Neuronal stem cell (in vitro differentiated cells): ENCODE results near the gene RNF180.

ENCODE experiments used
- DNase-seq: peaks from one replicate; pipeline ENCODE4 v3.0.0-alpha.2; 2013; ENCODE audit warnings: low spot score
- H2AFZ ChIP-seq: one replicate; pipeline ENCODE4 v1.6.1; 2013; ENCODE audit warnings: mild to moderate bottlenecking, low read length, inconsistent platforms
- H2AK5ac ChIP-seq: 2 replicates; pipeline ENCODE4 v1.6.1; 2013; ENCODE audit warnings: low read depth, mild to moderate bottlenecking, inconsistent platforms, low read length, moderate library complexity, mixed read lengths
- H2BK120ac ChIP-seq: 2 replicates; pipeline ENCODE4 v1.6.1; 2013; ENCODE audit warnings: low read depth, mild to moderate bottlenecking, inconsistent platforms, low read length, moderate library complexity, mixed read lengths
- H2BK12ac ChIP-seq: one replicate; pipeline ENCODE4 v1.6.1; 2013; ENCODE audit warnings: low read length, inconsistent platforms
- H2BK15ac ChIP-seq: 2 replicates; pipeline ENCODE4 v1.6.1; 2013; ENCODE audit warnings: mild to moderate bottlenecking, low read length, inconsistent platforms, mixed read lengths
- H2BK5ac ChIP-seq: one replicate; pipeline ENCODE4 v1.6.1; 2013; ENCODE audit warnings: inconsistent platforms, mild to moderate bottlenecking, low read length, moderate library complexity
- H3K14ac ChIP-seq: one replicate; pipeline ENCODE4 v1.6.1; 2013; ENCODE audit warnings: low read length, inconsistent platforms
- H3K18ac ChIP-seq: 2 replicates; pipeline ENCODE4 v1.6.1; 2013; ENCODE audit warnings: low read length, inconsistent platforms
- H3K23ac ChIP-seq: 2 replicates; pipeline ENCODE4 v1.6.1; 2013; ENCODE audit warnings: low read depth, mild to moderate bottlenecking, mixed read lengths, low read length, inconsistent platforms; ENCODE audit not compliant: poor library complexity
- H3K27ac ChIP-seq: replicated peaks from 3 replicates; pipeline ENCODE4 v1.5.1; 2013; ENCODE audit warnings: low read length, inconsistent platforms
- H3K27me3 ChIP-seq, 3 experiments: 2 replicates each; pipeline ENCODE4 v1.6.1; 2013; ENCODE audit warnings: low read length in 3 of 3, mild to moderate bottlenecking in 2 of 3, inconsistent platforms in 1 of 3, low read depth in 1 of 3, mixed read lengths in 1 of 3, moderate library complexity in 1 of 3; ENCODE audit not compliant: control insufficient read depth in 3 of 3, insufficient read depth in 3 of 3
- H3K36me3 ChIP-seq, 2 donors: replicated peaks in 1 of 2; 2 replicates each; pipeline ENCODE4 v1.6.1; 2013; ENCODE audit warnings: low read length in 2 of 2; ENCODE audit not compliant: control insufficient read depth in 2 of 2, insufficient read depth in 2 of 2
- H3K4ac ChIP-seq: 2 replicates; pipeline ENCODE4 v1.6.1; 2013; ENCODE audit warnings: inconsistent platforms, mild to moderate bottlenecking, low read length, moderate library complexity
- H3K4me1 ChIP-seq, 2 donors: 1 replicate in 1 of 2; 2 replicates in 1 of 2; pipeline ENCODE4 v1.6.1; 2013; ENCODE audit warnings: low read length in 2 of 2, low read depth in 1 of 2; ENCODE audit not compliant: control insufficient read depth in 2 of 2, insufficient read depth in 1 of 2
- H3K4me2 ChIP-seq: one replicate; pipeline ENCODE4 v1.6.1; 2013; ENCODE audit warnings: mild to moderate bottlenecking, low read length, inconsistent platforms; ENCODE audit not compliant: insufficient read depth, poor library complexity, severe bottlenecking
- H3K4me3 ChIP-seq, 2 donors: 2 replicates each; pipeline ENCODE4 v1.5.1; 2013; ENCODE audit warnings: low read length in 2 of 2, mild to moderate bottlenecking in 2 of 2, inconsistent platforms in 1 of 2, moderate library complexity in 1 of 2
- H3K79me1 ChIP-seq: one replicate; pipeline ENCODE4 v1.6.1; 2013; ENCODE audit warnings: low read depth, mild to moderate bottlenecking, inconsistent platforms, low read length, moderate library complexity
- H3K9ac ChIP-seq: one replicate; pipeline ENCODE4 v1.6.1; 2013; ENCODE audit warnings: mild to moderate bottlenecking, low read depth, low read length, inconsistent platforms; ENCODE audit not compliant: poor library complexity
- H3K9me3 ChIP-seq, 2 donors: replicated peaks in 1 of 2; 2 replicates each; pipeline versions ENCODE3 to v1.6.1; 2013; ENCODE audit warnings: low read length in 2 of 2, mild to moderate bottlenecking in 2 of 2, inconsistent platforms in 1 of 2, low read depth in 1 of 2, mixed read lengths in 1 of 2, moderate library complexity in 1 of 2; ENCODE audit not compliant: control insufficient read depth in 2 of 2, insufficient read depth in 1 of 2
- H4K8ac ChIP-seq: one replicate; pipeline ENCODE4 v1.6.1; 2013; ENCODE audit warnings: low read depth, mild to moderate bottlenecking, inconsistent platforms, low read length, moderate library complexity
- H4K91ac ChIP-seq: one replicate; pipeline ENCODE4 v1.6.1; 2013; ENCODE audit warnings: low read length, low read depth, mild to moderate bottlenecking, inconsistent platforms; ENCODE audit not compliant: poor library complexity
- WGBS, 2 donors: extraction: QIAGEN DNeasy Blood & Tissue Kit; methylation state at CpG; one replicate each; pipeline ENCODE4 v1.1.7; 2013; ENCODE audit warnings: missing lambda C conversion rate in 2 of 2, mixed read lengths in 1 of 2; ENCODE audit not compliant: insufficient read length in 2 of 2, insufficient replicate concordance in 1 of 2; ENCODE audit errors: extremely low coverage in 2 of 2; 5-methylcytosine and 5-hydroxymethylcytosine counted together

The RNF180 gene

GRCh38 chr5:64144425-64145215 is 21.0 kb upstream of the RNF180 start:
- no peak overlapping the region for H3K4me2 ChIP-seq
- no peak overlapping the region for H2BK12ac ChIP-seq
- no peak overlapping the region for H3K9ac ChIP-seq
- H3K4ac ChIP-seq, result no peak overlapping the region
- H2AK5ac ChIP-seq, result no peak overlapping the region
- no peak overlapping the region for H3K14ac ChIP-seq
- no peaks in the 10 kb centered on the region for H3K27me3 ChIP-seq
- H3K36me3 ChIP-seq, result no peaks in the 10 kb centered on the region
- no peak for DNase-seq
- H3K79me1 ChIP-seq, result no peaks in the 10 kb centered on the region
- no peak overlapping the region for H4K91ac ChIP-seq
- H2AFZ ChIP-seq, result no peak overlapping the region
- H4K8ac ChIP-seq, result no peak overlapping the region
- H3K9me3 ChIP-seq, result peaks cover 0 to 3% of the 10 kb centered on the region in 2 donors
- no peak overlapping the region for H3K23ac ChIP-seq
- no peak overlapping the region for H2BK120ac ChIP-seq
- no CpG with 5 or more reads among the region's 1 CpG for WGBS, 2 donors
- no peaks in the 10 kb centered on the region for H3K4me1 ChIP-seq
- H2BK15ac ChIP-seq, result no peak overlapping the region
- H3K18ac ChIP-seq, result no peak overlapping the region
- H3K27ac ChIP-seq, result no peak overlapping the region
- H3K4me3 ChIP-seq, result no peak overlapping the region
- H2BK5ac ChIP-seq, result no peak overlapping the region

- Histone ChIP-seq H3K18ac (no peak overlapping the region), H2BK15ac (no peak overlapping the region), H2AK5ac (no peak overlapping the region), H3K23ac (no peak overlapping the region), H3K27me3 (no peaks in the 10 kb centered on the region), H3K9ac (no peak overlapping the region), H3K4ac (no peak overlapping the region), H3K9me3 (peaks cover 0 to 4% of the 10 kb centered on the region in 2 donors), H2AFZ (no peak overlapping the region), H2BK120ac (no peak overlapping the region), H3K4me2 (no peak overlapping the region), H3K4me3 (no peak overlapping the region), H4K8ac (no peak overlapping the region), H3K27ac (no peak overlapping the region), H3K4me1 (no peaks in the 10 kb centered on the region), H4K91ac (no peak overlapping the region), H2BK12ac (no peak overlapping the region), H2BK5ac (no peak overlapping the region), H3K79me1 (no peaks in the 10 kb centered on the region), H3K36me3 (no peaks in the 10 kb centered on the region), H3K14ac (no peak overlapping the region)
- no CpG with 5 or more reads among the region's 4 CpGs for WGBS, 2 donors
- no peak for DNase-seq
Observed at GRCh38 chr5:64145216-64145895, 20.3 kb upstream of the RNF180 start.

- Histone ChIP-seq H2AK5ac (no peak overlapping the region), H3K18ac (no peak overlapping the region), H3K27ac (no peak overlapping the region), H3K14ac (no peak overlapping the region), H3K9me3 (peaks cover 0 to 4% of the 10 kb centered on the region in 2 donors), H2BK5ac (no peak overlapping the region), H3K9ac (peak overlapping the region; percentile 25), H3K4ac (no peak overlapping the region), H3K36me3 (no peaks in the 10 kb centered on the region), H4K8ac (no peak overlapping the region), H2BK12ac (peak overlapping the region; percentile 43), H3K4me3 (no peak overlapping the region), H2BK15ac (no peak overlapping the region), H2AFZ (peak overlapping the region; percentile 19), H3K23ac (no peak overlapping the region), H2BK120ac (no peak overlapping the region), H4K91ac (no peak overlapping the region), H3K79me1 (no peaks in the 10 kb centered on the region), H3K4me1 (no peaks in the 10 kb centered on the region), H3K27me3 (no peaks in the 10 kb centered on the region), H3K4me2 (no peak overlapping the region)
- WGBS, 2 donors, result no CpG with 5 or more reads among the region's 2 CpGs
- DNase-seq, result no peak
Observed at GRCh38 chr5:64147379-64147778, 18.3 kb upstream of the RNF180 start.

GRCh38 chr5:64147849-64148441 is 17.7 kb upstream of the RNF180 start:
- H2BK5ac ChIP-seq, result no peak overlapping the region
- H3K9ac ChIP-seq, result no peak overlapping the region
- no peak overlapping the region for H3K4me3 ChIP-seq
- H3K23ac ChIP-seq, result no peak overlapping the region
- no peak overlapping the region for H3K18ac ChIP-seq
- no peak overlapping the region for H2AK5ac ChIP-seq
- WGBS, 2 donors, result no CpG with 5 or more reads among the region's 7 CpGs
- peak; percentile 51 for DNase-seq
- no peaks in the 10 kb centered on the region for H3K36me3 ChIP-seq
- H4K8ac ChIP-seq, result no peak overlapping the region
- no peak overlapping the region for H2BK12ac ChIP-seq
- H3K4me1 ChIP-seq, result no peaks in the 10 kb centered on the region
- no peaks in the 10 kb centered on the region for H3K79me1 ChIP-seq
- peak overlapping the region; percentile 19 for H2AFZ ChIP-seq
- no peaks in the 10 kb centered on the region for H3K27me3 ChIP-seq
- H3K4me2 ChIP-seq, result no peak overlapping the region
- no peak overlapping the region for H2BK120ac ChIP-seq
- no peak overlapping the region for H3K4ac ChIP-seq
- no peak overlapping the region for H4K91ac ChIP-seq
- no peak overlapping the region for H2BK15ac ChIP-seq
- peaks cover 0 to 4% of the 10 kb centered on the region in 2 donors for H3K9me3 ChIP-seq
- H3K27ac ChIP-seq, result no peak overlapping the region
- H3K14ac ChIP-seq, result no peak overlapping the region
